GM12878 (cell line): ENCODE measurements around the gene SEC14L1. TPM values are rescaled to one million over a fixed set of nuclear protein-coding genes. Genes with fewer than 3 reads are reported as not detected.
A peak's percentile ranks its signal among the peaks of the same experiment; 100 is the strongest.

Experiments used
- BCL11A ChIP-seq: IDR thresholded peaks from 2 replicates; pipeline ENCODE4 v1.6.1; 2011; ENCODE audit warnings: low read depth, low read length
- CHD4 ChIP-seq: fragments of 200-600 bp; sonication (generic); IDR thresholded peaks from 2 replicates; pipeline ENCODE4 v1.6.1; 2016; ENCODE audit warnings: mild to moderate bottlenecking
- CREB1 ChIP-seq: IDR thresholded peaks from 2 replicates; pipeline ENCODE4 v1.6.1; 2012; ENCODE audit warnings: low read depth, mild to moderate bottlenecking, inconsistent platforms
- E2F8 ChIP-seq: fragments of 450-650 bp; IDR thresholded peaks from 2 replicates; pipeline ENCODE4 v1.6.1; 2018; ENCODE audit warnings: mild to moderate bottlenecking, low read depth, moderate library complexity; ENCODE audit not compliant: partially characterized antibody
- ESRRA ChIP-seq: IDR thresholded peaks from 2 replicates; pipeline ENCODE4 v1.6.1; 2012; ENCODE audit warnings: mild to moderate bottlenecking, low read length, improper control_type of control experiment
- FOXK2 ChIP-seq: fragments of 450-650 bp; IDR thresholded peaks from 2 replicates; pipeline ENCODE4 v1.6.1; 2017; ENCODE audit warnings: mild to moderate bottlenecking, moderate library complexity
- FOXM1 ChIP-seq: IDR thresholded peaks from 2 replicates; pipeline ENCODE4 v1.6.1; 2012; ENCODE audit warnings: low read depth, mild to moderate bottlenecking, inconsistent platforms, low read length, moderate library complexity
- GATAD2B ChIP-seq: fragments of 450-650 bp; conservative IDR thresholded peaks from 2 replicates; pipeline ENCODE4 v1.6.1; 2017; ENCODE audit warnings: low read depth, mild to moderate bottlenecking, moderate library complexity
- HDGF ChIP-seq: fragments of 450-650 bp; IDR thresholded peaks from 2 replicates; pipeline ENCODE4 v1.6.1; 2016; ENCODE audit warnings: antibody characterized with exemption
- IRF3 ChIP-seq: fragments of 450-650 bp; IDR thresholded peaks from 2 replicates; pipeline ENCODE4 v1.6.1; 2014; ENCODE audit warnings: mild to moderate bottlenecking
- IRF5 ChIP-seq: fragments of 450-650 bp; IDR thresholded peaks from 2 replicates; pipeline ENCODE4 v1.6.1; 2017; ENCODE audit warnings: borderline replicate concordance
- KDM1A ChIP-seq: fragments of 200-600 bp; sonication (generic); IDR thresholded peaks from 2 replicates; pipeline ENCODE4 v1.6.1; 2016; ENCODE audit warnings: borderline replicate concordance
- MXI1 ChIP-seq: fragments of 150-350 bp; IDR thresholded peaks from 2 replicates; pipeline ENCODE4 v1.6.1; 2011; ENCODE audit warnings: low read depth, mild to moderate bottlenecking, inconsistent platforms, low read length, improper control_type of control experiment
- NFYA ChIP-seq: IDR thresholded peaks from 2 replicates; pipeline ENCODE4 v1.6.1; 2011; ENCODE audit warnings: low read depth, mild to moderate bottlenecking, low read length, improper control_type of control experiment, borderline replicate concordance
- NR2F1 ChIP-seq: fragments of 450-650 bp; conservative IDR thresholded peaks from 2 replicates; pipeline ENCODE4 v1.6.1; 2017; ENCODE audit warnings: mild to moderate bottlenecking
- POLR2AphosphoS2 ChIP-seq: IDR thresholded peaks from 2 replicates; pipeline ENCODE4 v1.6.1; 2011; ENCODE audit warnings: low read depth, mild to moderate bottlenecking, low read length, improper control_type of control experiment, moderate library complexity
- RAD51 ChIP-seq: fragments of 450-650 bp; IDR thresholded peaks from 2 replicates; pipeline ENCODE4 v1.6.1; 2016; ENCODE audit warnings: moderate library complexity, mild to moderate bottlenecking, inconsistent platforms
- RBBP5 ChIP-seq: fragments of 200-600 bp; sonication (generic); conservative IDR thresholded peaks from 2 replicates; pipeline ENCODE4 v1.6.1; 2016
- SIX5 ChIP-seq: IDR thresholded peaks from 2 replicates; pipeline ENCODE4 v1.6.1; 2011; ENCODE audit warnings: mild to moderate bottlenecking, low read depth, low read length, moderate library complexity; ENCODE audit not compliant: severe bottlenecking
- SMAD1 ChIP-seq: fragments of 450-650 bp; IDR thresholded peaks from 2 replicates; pipeline ENCODE4 v1.6.1; 2018; ENCODE audit warnings: mild to moderate bottlenecking, low read depth; ENCODE audit not compliant: partially characterized antibody
- SMAD5 ChIP-seq: IDR thresholded peaks from 2 replicates; pipeline ENCODE4 v1.6.1; 2016; ENCODE audit warnings: antibody characterized with exemption, low read depth
- SPI1 ChIP-seq: IDR thresholded peaks from 2 replicates; pipeline ENCODE4 v1.6.1; 2011; ENCODE audit warnings: low read depth, mild to moderate bottlenecking, low read length, moderate library complexity, borderline replicate concordance; ENCODE audit not compliant: insufficient read depth
- STAT1 ChIP-seq: fragments of 450-650 bp; conservative IDR thresholded peaks from 2 replicates; pipeline ENCODE4 v1.6.1; 2014; ENCODE audit warnings: antibody characterized with exemption, mild to moderate bottlenecking
- SUZ12 ChIP-seq: fragments of 200-600 bp; sonication (generic); IDR thresholded peaks from one replicate; pipeline ENCODE4 v1.6.1; 2018; ENCODE audit warnings: antibody characterized with exemption, mild to moderate bottlenecking; ENCODE audit not compliant: unreplicated experiment
- WRNIP1 ChIP-seq: IDR thresholded peaks from 2 replicates; pipeline ENCODE4 v1.6.1; 2011; ENCODE audit warnings: low read depth, low read length, improper control_type of control experiment, borderline replicate concordance
- ZNF384 ChIP-seq: IDR thresholded peaks from 2 replicates; pipeline ENCODE4 v1.6.1; 2012; ENCODE audit warnings: low read depth, mild to moderate bottlenecking, low read length, improper control_type of control experiment, borderline replicate concordance
- polyA plus RNA-seq, 11 experiments: library from polyadenylated mRNA; depleted of rRNA in 4 of 11; unstranded in 6 of 11; stranded (reverse) in 5 of 11; fragments of >200 nt; fragmentation: Nextera tagmentation in 4 of 11; fragmentation: Illumina TruSeq in 1 of 11; extraction: Ambion mirVana in 4 of 11; extraction: Trizol in 1 of 11; gene quantifications; 1 replicate in 1 of 11; 2 replicates in 10 of 11; pipeline versions ENCODE4 v1.2.1 to v1.2.3, GENCODE V29; 2011 to 2016; ENCODE audit warnings: inconsistent platforms in 2 of 11, missing spikeins in 2 of 11, low read depth in 1 of 11
- total RNA-seq, 4 experiments: library from RNA; depleted of rRNA in 3 of 4; stranded (reverse); fragments of >200 nt in 3 of 4; fragmentation: Illumina TruSeq in 1 of 4; extraction: Trizol in 1 of 4; gene quantifications; 2 replicates each; pipeline versions ENCODE4 v1.2.1 to v1.2.3, GENCODE V29; 2013 to 2021
- TF ChIP-seq, protein P1 (sequence below): IDR thresholded peaks from 2 replicates; pipeline ENCODE4 v1.6.1; 2012; ENCODE audit warnings: low read depth, low read length, improper control_type of control experiment

The SEC14L1 gene
- total and polyA plus RNA-seq, 10 of the 15 experiments (the other 5 are each of a cell fraction or from before 2014, with no cell fraction given): 6.3 to 66.1 (median 33.5) TPM

GRCh38 chr17:77140166-77140877 lies 447 bp upstream of the SEC14L1 start (continued):
- 0 out of 2 replicates have a peak, but pooled peaks have one; percentile 44 for TF ChIP-seq STAT1
- TF ChIP-seq GATAD2B: peak; percentile 97
- TF ChIP-seq, protein P1, sequence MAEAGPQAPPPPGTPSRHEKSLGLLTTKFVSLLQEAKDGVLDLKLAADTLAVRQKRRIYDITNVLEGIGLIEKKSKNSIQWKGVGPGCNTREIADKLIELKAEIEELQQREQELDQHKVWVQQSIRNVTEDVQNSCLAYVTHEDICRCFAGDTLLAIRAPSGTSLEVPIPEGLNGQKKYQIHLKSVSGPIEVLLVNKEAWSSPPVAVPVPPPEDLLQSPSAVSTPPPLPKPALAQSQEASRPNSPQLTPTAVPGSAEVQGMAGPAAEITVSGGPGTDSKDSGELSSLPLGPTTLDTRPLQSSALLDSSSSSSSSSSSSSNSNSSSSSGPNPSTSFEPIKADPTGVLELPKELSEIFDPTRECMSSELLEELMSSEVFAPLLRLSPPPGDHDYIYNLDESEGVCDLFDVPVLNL: peak; percentile 67; the same call in 1 of the 2 replicates
- TF ChIP-seq IRF5: peak; percentile 79; the same call in 1 of the 2 replicates
- no peak for TF ChIP-seq ZNF384
- TF ChIP-seq POLR2AphosphoS2: no peak; the same call in 1 of the 2 replicates
- no peak for TF ChIP-seq RBBP5
- TF ChIP-seq SPI1: peak; percentile 67
- TF ChIP-seq BCL11A: 0 out of 2 replicates have a peak, but pooled peaks have one; percentile 36
- TF ChIP-seq RAD51: no peak
- TF ChIP-seq NFYA: no peak
- no peak for TF ChIP-seq KDM1A
- TF ChIP-seq IRF3: no peak
- TF ChIP-seq FOXM1: no peak
- peak; percentile 88 for TF ChIP-seq NR2F1
- TF ChIP-seq SMAD1: no peak
- TF ChIP-seq ESRRA: no peak
- peak; percentile 76 for TF ChIP-seq FOXK2
- TF ChIP-seq CHD4: no peak
- TF ChIP-seq E2F8: no peak
- peak; percentile 88 for TF ChIP-seq CREB1
- peak; percentile 56 for TF ChIP-seq MXI1
- TF ChIP-seq WRNIP1: no peak
- no peak for TF ChIP-seq SUZ12
- TF ChIP-seq SIX5: no peak
- peak; percentile 64 for TF ChIP-seq SMAD5
- TF ChIP-seq HDGF: peak; percentile 98
